Stimulated activated CD4-positive, alpha-beta T cell treated with anti-CD3 and anti-CD28 coated beads, Interleukin-15, amount 100 ng/mL, for 24 hours (primary cell): Measurements from ENCODE around the gene PALD1.
"Not testable (repeated sequence)": the region's sequence is repeated elsewhere in the genome, so short reads cannot be mapped to it uniquely, and the experiment has no call there.

Source experiments
- DNase-seq: peaks from one replicate; pipeline ENCODE4 v3.0.0-alpha.2; 2020

PALD1 gene

GRCh38 chr10:70575874-70576802, 97.6 kb downstream of the PALD1 start:
- DNase-seq: peak; percentile 37

GRCh38 chr10:70576803-70577517, 98.4 kb downstream of the PALD1 start:
- DNase-seq: peak; percentile 23

- DNase-seq: peak; percentile 85
Measured at GRCh38 chr10:70578371-70578947, 99.9 kb downstream of the PALD1 start.

- no peak for DNase-seq
Measured at GRCh38 chr10:70579234-70580002, 100.9 kb downstream of the PALD1 start.

- DNase-seq: not testable (repeated sequence)
Measured at GRCh38 chr10:70581176-70581575, 102.6 kb downstream of the PALD1 start.

GRCh38 chr10:70582793-70583668, 104.5 kb downstream of the PALD1 start:
- no peak for DNase-seq

GRCh38 chr10:70583669-70584037, 105.1 kb downstream of the PALD1 start:
- DNase-seq: no peak

- no peak for DNase-seq
Measured at GRCh38 chr10:70584366-70584765, 105.8 kb downstream of the PALD1 start.

- no peak for DNase-seq
Measured at GRCh38 chr10:70584909-70585544, 106.5 kb downstream of the PALD1 start.

GRCh38 chr10:70585578-70586169, 107.1 kb downstream of the PALD1 start:
- DNase-seq: no peak

GRCh38 chr10:70586348-70586930, 107.9 kb downstream of the PALD1 start:
- no peak for DNase-seq

GRCh38 chr10:70587045-70587658, 108.6 kb downstream of the PALD1 start:
- DNase-seq: no peak

GRCh38 chr10:70588255-70588654, 109.7 kb downstream of the PALD1 start:
- DNase-seq: no peak

- DNase-seq: no peak
Measured at GRCh38 chr10:70588859-70589570, 110.4 kb downstream of the PALD1 start.

- no peak for DNase-seq
Measured at GRCh38 chr10:70589762-70590654, 111.4 kb downstream of the PALD1 start.

- DNase-seq: no peak
Measured at GRCh38 chr10:70590655-70591416, 112.3 kb downstream of the PALD1 start.

GRCh38 chr10:70592186-70592735, 113.7 kb downstream of the PALD1 start:
- no peak for DNase-seq
